Sigmoid colon (tissue), 3 donors: ENCODE data around the gene PFKFB1.

ENCODE experiments used
- POLR2A ChIP-seq, 2 donors: fragments of 450-650 bp; IDR thresholded peaks; one replicate each; pipeline ENCODE4 v1.6.1; 2016; ENCODE audit warnings: antibody characterized with exemption in 2 of 2, mild to moderate bottlenecking in 2 of 2, moderate library complexity in 2 of 2
- TF ChIP-seq, protein P1 (sequence below), 4 experiments: fragments of 450-650 bp in 3 of 4; fragments of 200-600 bp in 1 of 4; IDR thresholded peaks; one replicate each; pipeline ENCODE4 v1.5.1; 2016 to 2019; ENCODE audit warnings: antibody characterized with exemption in 4 of 4, mild to moderate bottlenecking in 3 of 4, moderate library complexity in 2 of 4

DNA sequence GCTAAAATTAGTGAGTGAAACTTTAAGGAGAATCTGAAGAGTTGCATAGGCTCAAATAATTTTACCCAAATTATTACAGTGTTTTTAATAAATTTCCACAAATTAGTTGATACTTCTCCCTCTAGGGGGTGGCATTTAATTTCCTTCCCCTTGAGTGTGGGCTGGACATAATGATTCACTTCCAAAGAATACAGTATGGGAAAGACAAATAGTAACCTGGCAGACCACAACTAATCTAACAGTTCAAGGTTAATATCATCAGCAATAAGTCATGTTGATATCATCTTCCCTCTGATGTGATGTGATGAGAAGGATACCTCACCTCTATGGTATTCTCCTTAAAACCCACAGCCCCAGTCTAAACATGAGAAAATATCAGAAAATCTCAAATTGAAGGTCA lies 15.5 kb downstream of the PFKFB1 start:
- TF ChIP-seq, protein P1, sequence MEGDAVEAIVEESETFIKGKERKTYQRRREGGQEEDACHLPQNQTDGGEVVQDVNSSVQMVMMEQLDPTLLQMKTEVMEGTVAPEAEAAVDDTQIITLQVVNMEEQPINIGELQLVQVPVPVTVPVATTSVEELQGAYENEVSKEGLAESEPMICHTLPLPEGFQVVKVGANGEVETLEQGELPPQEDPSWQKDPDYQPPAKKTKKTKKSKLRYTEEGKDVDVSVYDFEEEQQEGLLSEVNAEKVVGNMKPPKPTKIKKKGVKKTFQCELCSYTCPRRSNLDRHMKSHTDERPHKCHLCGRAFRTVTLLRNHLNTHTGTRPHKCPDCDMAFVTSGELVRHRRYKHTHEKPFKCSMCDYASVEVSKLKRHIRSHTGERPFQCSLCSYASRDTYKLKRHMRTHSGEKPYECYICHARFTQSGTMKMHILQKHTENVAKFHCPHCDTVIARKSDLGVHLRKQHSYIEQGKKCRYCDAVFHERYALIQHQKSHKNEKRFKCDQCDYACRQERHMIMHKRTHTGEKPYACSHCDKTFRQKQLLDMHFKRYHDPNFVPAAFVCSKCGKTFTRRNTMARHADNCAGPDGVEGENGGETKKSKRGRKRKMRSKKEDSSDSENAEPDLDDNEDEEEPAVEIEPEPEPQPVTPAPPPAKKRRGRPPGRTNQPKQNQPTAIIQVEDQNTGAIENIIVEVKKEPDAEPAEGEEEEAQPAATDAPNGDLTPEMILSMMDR (IDR thresholded peaks at IDR 0.05): no peak
- TF ChIP-seq POLR2A (IDR thresholded peaks at IDR 0.05): no peak
